K562 (cell line): ENCODE data around the gene EMID1. TPM values are rescaled to one million over a fixed set of nuclear protein-coding genes. Genes with fewer than 3 reads are reported as not detected.

Experiments
- ATAC-seq: fragments of 200-7000 bp; cut with Tn5 transposase; 3 replicates; pipeline ENCODE4 v1.9.1; 2020; ENCODE audit warnings: moderate library complexity
- BruUV-seq: library from RNA; stranded (reverse); fragments of 400-500 nt; replicated peaks from 2 replicates; lab custom pipeline; 2021; lab: Mats Ljungman, UMichigan
- CTCF ChIA-PET: fragments of 300-600 bp; formaldehyde crosslinking; extraction: SDS; loops from one replicate; lab custom pipeline; 2021; ENCODE audit warnings: low intra/inter-chr PET ratio; lab: Yijun Ruan, JAX
- POLR2A ChIA-PET: fragments of 300-600, 350-650 bp; sonication (Branson Sonifier 250); formaldehyde crosslinking; extraction: SDS; loops from one replicate; lab custom pipeline; 2021; ENCODE audit warnings: antibody characterized with exemption, inconsistent platforms; lab: Yijun Ruan, JAX
- DNase-seq, 4 experiments: peaks; one replicate each; pipeline versions ENCODE4 v3.0.0 to v3.0.0-alpha.2; 2011 to 2018; ENCODE audit warnings: low spot score in 3 of 4, mixed read lengths in 3 of 4; ENCODE audit errors: extremely low read depth in 1 of 4
- FAIRE-seq: peaks from 2 replicates; lab custom pipeline; 2011; peaks lifted over from hg19 to GRCh38; lab: Jason Lieb, UNC
- H2AFZ ChIP-seq: 2 replicates; pipeline ENCODE4 v1.6.0; 2011; ENCODE audit warnings: low read depth, low read length, control low read depth, inconsistent platforms
- H3K27ac ChIP-seq: fragments of 200-600 bp; 3 replicates; pipeline ENCODE4 v1.8.0; 2011; ENCODE audit warnings: low read depth, mild to moderate bottlenecking, control low read depth, inconsistent platforms, low read length, moderate library complexity, mixed read lengths; ENCODE audit errors: extremely low read depth
- H3K27me3 ChIP-seq, 2 experiments: fragments of 300-600 bp in 1 of 2; 2 replicates in 1 of 2; 3 replicates in 1 of 2; pipeline versions ENCODE4 v1.6.0 to v1.8.0; 2011; ENCODE audit warnings: inconsistent platforms in 2 of 2, low read length in 2 of 2, mild to moderate bottlenecking in 1 of 2, mixed read lengths in 1 of 2, moderate library complexity in 1 of 2; ENCODE audit not compliant: control insufficient read depth in 2 of 2, insufficient read depth in 2 of 2
- H3K36me3 ChIP-seq: fragments of 300-600 bp; 3 replicates; pipeline ENCODE4 v1.8.0; 2011; ENCODE audit warnings: mild to moderate bottlenecking, low read length, inconsistent platforms; ENCODE audit not compliant: control insufficient read depth, insufficient read depth
- H3K4me1 ChIP-seq, 2 experiments: fragments of 200-600 bp in 1 of 2; replicated peaks in 1 of 2; 2 replicates in 1 of 2; 3 replicates in 1 of 2; pipeline versions ENCODE4 v1.5.1 to v1.8.0; 2011; ENCODE audit warnings: inconsistent platforms in 2 of 2, low read length in 2 of 2, mild to moderate bottlenecking in 1 of 2, mixed read lengths in 1 of 2, moderate library complexity in 1 of 2; ENCODE audit not compliant: control insufficient read depth in 2 of 2, insufficient read depth in 2 of 2
- H3K4me2 ChIP-seq: 2 replicates; pipeline ENCODE4 v1.6.1; 2011; ENCODE audit warnings: low read length, control low read depth, inconsistent platforms, mixed read lengths; ENCODE audit not compliant: insufficient read depth
- H3K4me3 ChIP-seq: fragments of 200-600 bp; sonication (generic), shearing (Covaris generic); 2 replicates; pipeline ENCODE4 v1.5.1; 2016; ENCODE audit warnings: control low read depth, inconsistent platforms
- H3K79me2 ChIP-seq: fragments of 200-600 bp; 3 replicates; pipeline ENCODE4 v1.8.0; 2011; ENCODE audit warnings: low read length, inconsistent platforms; ENCODE audit not compliant: control insufficient read depth, insufficient read depth
- H3K9ac ChIP-seq, 2 experiments: 2 replicates each; pipeline versions ENCODE4 v1.6.0 to v1.6.1; 2011; ENCODE audit warnings: low read depth in 2 of 2, low read length in 2 of 2, control low read depth in 1 of 2, inconsistent platforms in 1 of 2, mild to moderate bottlenecking in 1 of 2, mixed read lengths in 1 of 2; ENCODE audit not compliant: insufficient read depth in 1 of 2
- H3K9me1 ChIP-seq: one replicate; pipeline ENCODE4 v1.6.0; 2011; ENCODE audit warnings: inconsistent platforms, mild to moderate bottlenecking, low read length, moderate library complexity; ENCODE audit not compliant: control insufficient read depth, insufficient read depth
- H3K9me3 ChIP-seq: replicated peaks from 2 replicates; pipeline ENCODE4 v1.5.1; 2011; ENCODE audit warnings: low read depth, low read length, inconsistent platforms; ENCODE audit not compliant: control insufficient read depth, insufficient read depth
- H4K20me1 ChIP-seq: replicated peaks from 2 replicates; pipeline ENCODE4 v1.6.1; 2011; ENCODE audit warnings: low read length, inconsistent platforms, mixed read lengths; ENCODE audit not compliant: control insufficient read depth, insufficient read depth
- DACH1 ChIP-seq: fragments of 450-650 bp; IDR thresholded peaks from 2 replicates; pipeline ENCODE4 v1.6.1; 2018; ENCODE audit not compliant: partially characterized antibody
- HMGN3 ChIP-seq: IDR thresholded peaks from 2 replicates; pipeline ENCODE4 v1.6.1; 2011; ENCODE audit warnings: borderline replicate concordance, low read depth, mild to moderate bottlenecking, mixed read lengths, low read length; ENCODE audit not compliant: insufficient read length; ENCODE audit errors: extremely low read depth
- POLR2G ChIP-seq: fragments of 200-400 bp; formaldehyde crosslinking; IDR thresholded peaks from 2 replicates; pipeline ENCODE4 v1.6.1; 2017; ENCODE audit warnings: low read depth, mild to moderate bottlenecking, antibody characterized with exemption, low read length, moderate library complexity
- WGBS: fragments of 100-300 bp; shearing (Covaris generic); methylation state at CpG from one replicate; pipeline ENCODE4 v1.1.6; 2016; ENCODE audit warnings: low coverage, mixed read lengths; ENCODE audit not compliant: insufficient coverage; ENCODE audit errors: missing lambda C conversion rate; 5-methylcytosine and 5-hydroxymethylcytosine counted together
- in situ Hi-C: fragments of 300-500 bp; cut with MboI; formaldehyde crosslinking; loops from 4 replicates; pipeline ENCODE4 v1.15.0; 2018; ENCODE audit warnings: inconsistent platforms, mixed read lengths
- intact Hi-C: fragments of 100-400 bp; cut with micrococcal nuclease; formaldehyde crosslinking; loops from 2 replicates; pipeline ENCODE4 v1.14.2; 2022
- polyA plus RNA-seq, 8 experiments: library from polyadenylated mRNA; depleted of rRNA in 4 of 8; stranded (reverse) in 5 of 8; unstranded in 3 of 8; fragments of >200 nt; fragmentation: Nextera tagmentation in 2 of 8; fragmentation: Illumina TruSeq in 1 of 8; extraction: Ambion mirVana in 2 of 8; extraction: Trizol in 1 of 8; gene quantifications; 2 replicates each; pipeline versions ENCODE4 v1.2.1 to v1.2.3, GENCODE V29; 2011 to 2014; ENCODE audit warnings: inconsistent platforms in 1 of 8, missing spikeins in 1 of 8
- total RNA-seq, 7 experiments: library from RNA; depleted of rRNA in 6 of 7; stranded (reverse); fragments of >200 nt in 6 of 7; fragmentation: Illumina TruSeq in 2 of 7; extraction: Trizol in 2 of 7; gene quantifications; 2 replicates each; pipeline versions ENCODE4 v1.2.1 to v1.2.3, GENCODE V29; 2011 to 2021; ENCODE audit warnings: low replicate concordance in 1 of 7
- TF ChIP-seq, protein P1 (sequence below): sonication (generic); formaldehyde crosslinking; IDR thresholded peaks from 2 replicates; pipeline ENCODE4 v1.8.1; 2023; ENCODE audit warnings: mild to moderate bottlenecking, missing genetic modification reagents

Gene EMID1
- total and polyA plus RNA-seq, 9 of the 15 experiments (the other 6 are each of a cell fraction or from before 2014, with no cell fraction given) = 0.15 to 7.2 (median 2.7) TPM

DNA sequence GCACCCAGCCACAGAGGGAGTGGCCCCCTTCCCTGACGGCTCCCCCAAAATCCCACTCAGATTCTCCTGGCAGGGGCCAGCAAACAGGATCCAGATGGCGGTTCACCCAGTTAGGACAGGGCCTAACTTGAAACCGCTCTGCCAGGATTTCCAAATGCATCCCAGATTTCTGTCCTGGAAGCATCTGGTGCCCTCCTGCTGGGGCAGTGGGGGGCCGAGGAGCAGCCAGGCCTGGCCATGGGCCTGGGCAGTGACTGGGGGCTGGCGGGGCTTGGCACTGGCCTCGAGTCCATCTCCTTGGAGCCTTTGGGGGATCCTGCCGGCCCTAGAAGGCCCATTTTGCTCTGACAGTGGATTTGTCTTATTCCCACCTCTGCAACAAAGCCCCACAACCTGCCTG lies 17.9 kb upstream of the EMID1 start:
- TF ChIP-seq, protein P1, sequence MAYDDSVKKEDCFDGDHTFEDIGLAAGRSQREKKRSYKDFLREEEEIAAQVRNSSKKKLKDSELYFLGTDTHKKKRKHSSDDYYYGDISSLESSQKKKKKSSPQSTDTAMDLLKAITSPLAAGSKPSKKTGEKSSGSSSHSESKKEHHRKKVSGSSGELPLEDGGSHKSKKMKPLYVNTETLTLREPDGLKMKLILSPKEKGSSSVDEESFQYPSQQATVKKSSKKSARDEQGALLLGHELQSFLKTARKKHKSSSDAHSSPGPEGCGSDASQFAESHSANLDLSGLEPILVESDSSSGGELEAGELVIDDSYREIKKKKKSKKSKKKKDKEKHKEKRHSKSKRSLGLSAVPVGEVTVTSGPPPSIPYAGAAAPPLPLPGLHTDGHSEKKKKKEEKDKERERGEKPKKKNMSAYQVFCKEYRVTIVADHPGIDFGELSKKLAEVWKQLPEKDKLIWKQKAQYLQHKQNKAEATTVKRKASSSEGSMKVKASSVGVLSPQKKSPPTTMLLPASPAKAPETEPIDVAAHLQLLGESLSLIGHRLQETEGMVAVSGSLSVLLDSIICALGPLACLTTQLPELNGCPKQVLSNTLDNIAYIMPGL = no peak
- 0 out of 2 replicates have a peak, but pooled peaks have one; percentile 20 for TF ChIP-seq POLR2G
- no peak for TF ChIP-seq DACH1
- TF ChIP-seq HMGN3 = no peak
- Histone ChIP-seq H3K9ac (no peak overlapping the region), H3K4me1 (peaks cover 2 to 10% of the 10 kb centered on the region in 2 experiments; a peak in 3 of 5 replicates), H2AFZ (no peak overlapping the region), H3K36me3 (no peaks in the 10 kb centered on the region), H3K9me3 (no peaks in the 10 kb centered on the region), H3K4me2 (no peak overlapping the region), H3K27ac (no peak overlapping the region), H3K27me3 (no peaks in the 10 kb centered on the region), H3K9me1 (no peaks in the 10 kb centered on the region), H4K20me1 (no peaks in the 10 kb centered on the region), H3K4me3 (no peak overlapping the region), H3K79me2 (no peaks in the 10 kb centered on the region)
- in situ Hi-C loops = no loop called here
- no peak for ATAC-seq
- BruUV-seq = no TSS peak
- DNase-seq = no peak
- intact Hi-C loops = no loop called here
- FAIRE-seq = no peak
- ChIA-PET CTCF (no interaction called here), POLR2A (no interaction called here)
- 87% methylated on average over 5 of the region's 7 CpGs for WGBS
